ENCODE results near the gene MRPL4.
"Not testable (repeated sequence)": the region's sequence is repeated elsewhere in the genome, so short reads cannot be mapped to it uniquely, and the experiment has no call there.

The MRPL4 gene

GRCh38 chr19:10230861-10231611, 21.0 kb upstream of the MRPL4 start, which contains the start of gene S1PR2:
TSS of gene S1PR2 (minus strand) at chr19:10231331. CDS start at chr19:10224905, 6,426 bp downstream.
- DNase-seq = peak; percentile 82

GRCh38 chr19:10231612-10232228, 20.3 kb upstream of the MRPL4 start:
- DNase-seq = no peak

GRCh38 chr19:10233946-10234345, 18.1 kb upstream of the MRPL4 start:
- DNase-seq = no peak

GRCh38 chr19:10235003-10235402, 17.0 kb upstream of the MRPL4 start:
- DNase-seq = no peak

GRCh38 chr19:10235409-10235808, 16.6 kb upstream of the MRPL4 start:
- DNase-seq = not testable (repeated sequence)

GRCh38 chr19:10237702-10238101, 14.3 kb upstream of the MRPL4 start:
- DNase-seq = no peak

- DNase-seq = no peak
Observed at GRCh38 chr19:10238172-10238783, 13.7 kb upstream of the MRPL4 start.

- DNase-seq = not testable (repeated sequence)
Observed at GRCh38 chr19:10241826-10242449, 10.1 kb upstream of the MRPL4 start.

- no peak for DNase-seq
Observed at GRCh38 chr19:10243606-10244005, 8.4 kb upstream of the MRPL4 start.

DNA sequence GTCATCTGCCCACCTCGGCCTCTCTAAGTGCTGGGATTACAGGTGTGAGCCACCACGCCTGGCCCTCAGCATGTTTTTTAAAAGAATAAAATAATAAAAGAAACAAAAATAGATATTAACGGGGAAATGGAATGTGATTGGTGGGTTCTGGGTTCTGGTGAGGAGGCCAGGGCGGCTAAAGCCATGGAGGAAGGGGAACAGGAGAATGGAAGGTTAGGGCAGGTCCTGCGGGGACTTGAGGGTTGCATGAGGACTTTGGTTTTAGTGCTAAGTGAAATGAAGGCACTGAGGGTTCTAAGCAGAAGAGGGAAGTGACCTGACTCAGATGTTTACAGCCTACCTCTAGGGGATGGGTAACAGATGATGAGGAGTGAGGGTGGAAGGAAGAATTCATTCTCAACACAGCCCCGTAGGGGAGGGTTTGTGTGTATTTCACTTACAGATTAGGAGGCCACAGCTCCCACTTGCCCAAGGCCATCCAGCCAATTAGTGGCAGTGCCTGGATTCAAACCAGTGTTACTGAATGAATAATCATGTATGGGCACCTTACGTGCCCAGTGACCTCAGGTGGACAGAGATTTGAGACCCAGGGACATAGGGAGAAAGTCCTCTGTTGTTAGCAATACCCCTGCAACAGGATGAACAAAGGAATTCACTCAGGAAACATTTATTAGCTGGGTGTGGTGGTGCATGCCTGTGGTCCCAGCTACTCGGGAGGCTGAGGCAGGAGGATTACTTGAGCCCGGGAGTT, 6.7 kb upstream of the MRPL4 start:
- no peak for DNase-seq

DNA sequence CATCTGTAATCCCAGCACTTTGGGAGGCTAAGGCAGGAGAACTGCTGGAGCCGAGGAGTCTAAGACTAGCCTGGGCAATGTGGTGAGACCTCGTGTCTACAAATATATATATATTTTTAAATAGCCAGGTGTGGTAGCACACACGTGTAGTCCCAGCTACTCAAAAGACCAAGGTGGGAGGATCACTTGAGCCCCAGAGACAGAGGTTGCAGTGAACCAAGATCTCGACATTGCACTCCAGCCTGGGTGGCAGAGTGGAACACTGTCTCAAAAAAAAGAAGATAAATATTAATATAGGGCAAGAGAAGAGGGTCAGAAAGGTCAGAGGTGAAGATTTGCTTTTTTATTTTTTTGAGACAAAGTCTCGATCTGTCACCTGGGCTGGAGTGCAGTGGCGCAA, 5.5 kb upstream of the MRPL4 start:
- no peak for DNase-seq

GRCh38 chr19:10252707-10253106, 693 bp downstream of the MRPL4 start:
- DNase-seq = no peak

DNA sequence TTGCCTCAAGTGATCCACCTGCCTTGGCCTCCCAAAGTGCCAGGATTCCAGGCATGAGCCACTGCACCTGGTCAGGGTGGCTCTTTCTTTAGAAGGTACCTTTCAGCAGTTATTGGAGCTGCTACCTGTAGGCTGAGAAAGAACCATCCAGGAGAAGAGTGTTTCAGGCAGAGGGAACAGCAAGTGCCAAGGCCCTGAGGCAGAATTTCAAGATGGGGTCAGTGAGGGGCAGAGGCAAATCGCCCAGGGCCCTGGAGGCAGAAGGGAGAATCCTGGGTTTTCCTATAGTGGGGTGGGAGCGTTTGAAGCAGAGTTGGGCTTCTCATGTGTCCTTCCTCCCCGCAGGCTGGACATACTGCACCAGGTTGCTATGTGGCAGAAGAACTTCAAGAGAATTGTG, 2.2 kb downstream of the MRPL4 start:
- no peak for DNase-seq

- DNase-seq = no peak
Observed at GRCh38 chr19:10255358-10255757, 3.3 kb downstream of the MRPL4 start.

DNA sequence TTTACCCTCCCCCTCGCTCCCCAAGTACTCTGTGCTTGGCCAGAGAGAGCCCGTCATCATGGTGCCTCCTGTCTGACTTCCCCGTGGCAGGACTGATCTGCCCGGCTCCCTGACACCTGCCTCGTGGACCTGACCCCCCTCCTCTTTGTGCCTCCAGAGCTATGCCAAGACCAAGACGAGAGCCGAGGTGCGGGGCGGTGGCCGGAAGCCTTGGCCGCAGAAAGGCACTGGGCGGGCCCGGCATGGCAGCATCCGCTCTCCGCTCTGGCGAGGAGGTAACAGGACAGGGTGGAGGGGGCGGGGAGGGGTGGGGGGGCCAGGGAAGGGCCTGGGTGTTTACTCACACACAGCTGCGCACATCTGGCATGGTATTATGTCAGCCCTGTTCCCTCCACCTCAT, 4.5 kb downstream of the MRPL4 start:
- DNase-seq = no peak

- no peak for DNase-seq
Observed at GRCh38 chr19:10256970-10257615, 5.1 kb downstream of the MRPL4 start.

- DNase-seq = no peak
Observed at GRCh38 chr19:10258080-10258710, 6.2 kb downstream of the MRPL4 start.

DNA sequence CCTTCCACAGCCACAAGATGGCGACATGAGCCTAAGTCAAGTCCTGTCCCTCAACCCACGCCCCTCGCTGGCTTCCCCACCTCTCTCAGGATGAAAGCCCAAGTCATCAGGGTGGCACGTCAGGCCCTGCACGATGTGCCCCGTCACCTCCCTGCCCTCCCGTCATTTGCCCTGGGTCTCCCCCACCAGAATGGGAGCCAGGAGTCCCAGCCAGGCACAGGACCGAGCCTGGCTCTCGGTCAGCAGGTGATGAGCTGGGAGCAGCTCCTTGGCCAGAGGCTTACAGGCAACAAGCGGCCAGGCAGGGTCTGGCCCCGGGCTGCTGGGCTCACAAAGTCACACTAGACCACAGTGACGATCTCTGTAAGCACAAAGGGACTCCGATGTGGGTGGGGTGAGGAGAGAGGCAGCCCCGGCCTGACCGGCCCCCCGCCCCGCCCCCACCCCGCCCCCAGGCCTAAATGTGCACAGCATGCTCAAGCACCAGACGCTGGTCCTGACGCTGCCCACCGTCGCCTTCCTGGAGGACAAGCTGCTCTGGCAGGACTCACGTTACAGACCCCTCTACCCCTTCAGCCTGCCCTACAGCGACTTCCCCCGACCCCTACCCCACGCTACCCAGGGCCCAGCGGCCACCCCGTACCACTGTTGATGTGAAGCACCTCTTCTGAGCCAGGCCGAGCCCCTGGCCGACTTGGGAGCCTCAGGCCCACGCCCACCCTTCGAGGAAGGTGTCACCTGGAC, 7.3 kb downstream of the MRPL4 start:
- DNase-seq = peak; percentile 93

- DNase-seq = peak; percentile 82
Observed at GRCh38 chr19:10260141-10260584, 8.1 kb downstream of the MRPL4 start.

DNA sequence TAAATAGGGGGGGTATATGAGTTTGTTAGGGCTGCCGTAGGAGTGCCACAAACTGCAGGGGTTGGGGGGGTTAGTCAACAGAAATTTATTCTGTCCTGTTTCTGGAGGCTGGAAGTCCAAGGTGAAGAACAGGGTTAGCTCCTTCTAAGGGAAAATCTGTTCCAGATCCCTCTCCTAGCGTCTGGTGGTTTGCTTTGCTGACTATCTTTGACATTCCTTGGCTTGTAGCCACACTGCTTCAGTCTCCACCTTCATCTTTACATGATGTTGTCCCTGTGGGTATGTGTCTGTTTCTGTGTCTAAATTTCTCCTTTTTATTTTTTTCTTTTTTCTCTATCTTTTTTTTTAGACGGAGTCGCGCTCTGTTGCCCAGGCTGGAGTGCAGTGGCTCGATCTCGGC, 10.8 kb downstream of the MRPL4 start:
- DNase-seq = no peak

GRCh38 chr19:10266706-10267105, 14.7 kb downstream of the MRPL4 start:
- no peak for DNase-seq
